ENCODE measurements around the gene CDC25C. TPM values are rescaled to one million over a fixed set of nuclear protein-coding genes. Genes with fewer than 3 reads are reported as not detected.

Gene CDC25C
- total and polyA plus RNA-seq, 9 of the 15 experiments (the other 6 are each of a cell fraction or from before 2014, with no cell fraction given): 19.1 to 63.7 (median 31.9) TPM

DNA sequence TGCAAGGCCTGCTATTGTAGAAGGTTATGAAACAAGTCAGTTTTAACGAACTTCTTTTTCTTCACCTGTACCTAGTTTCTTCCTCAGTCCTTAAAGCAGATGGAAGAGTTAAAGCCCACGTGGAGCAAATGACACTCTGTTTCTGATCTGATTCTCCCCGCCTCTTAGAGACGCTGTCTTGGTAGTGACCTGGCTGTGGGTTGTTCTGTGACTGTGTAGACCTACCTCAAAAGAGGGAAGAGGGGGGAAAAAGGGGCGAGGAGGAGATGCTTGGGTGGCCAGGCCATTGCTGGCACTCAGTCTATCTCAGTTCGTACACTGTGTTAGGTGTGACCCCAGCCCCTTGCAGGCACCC lies 57.8 kb downstream of the CDC25C start (continued):
- TF ChIP-seq, protein P1, sequence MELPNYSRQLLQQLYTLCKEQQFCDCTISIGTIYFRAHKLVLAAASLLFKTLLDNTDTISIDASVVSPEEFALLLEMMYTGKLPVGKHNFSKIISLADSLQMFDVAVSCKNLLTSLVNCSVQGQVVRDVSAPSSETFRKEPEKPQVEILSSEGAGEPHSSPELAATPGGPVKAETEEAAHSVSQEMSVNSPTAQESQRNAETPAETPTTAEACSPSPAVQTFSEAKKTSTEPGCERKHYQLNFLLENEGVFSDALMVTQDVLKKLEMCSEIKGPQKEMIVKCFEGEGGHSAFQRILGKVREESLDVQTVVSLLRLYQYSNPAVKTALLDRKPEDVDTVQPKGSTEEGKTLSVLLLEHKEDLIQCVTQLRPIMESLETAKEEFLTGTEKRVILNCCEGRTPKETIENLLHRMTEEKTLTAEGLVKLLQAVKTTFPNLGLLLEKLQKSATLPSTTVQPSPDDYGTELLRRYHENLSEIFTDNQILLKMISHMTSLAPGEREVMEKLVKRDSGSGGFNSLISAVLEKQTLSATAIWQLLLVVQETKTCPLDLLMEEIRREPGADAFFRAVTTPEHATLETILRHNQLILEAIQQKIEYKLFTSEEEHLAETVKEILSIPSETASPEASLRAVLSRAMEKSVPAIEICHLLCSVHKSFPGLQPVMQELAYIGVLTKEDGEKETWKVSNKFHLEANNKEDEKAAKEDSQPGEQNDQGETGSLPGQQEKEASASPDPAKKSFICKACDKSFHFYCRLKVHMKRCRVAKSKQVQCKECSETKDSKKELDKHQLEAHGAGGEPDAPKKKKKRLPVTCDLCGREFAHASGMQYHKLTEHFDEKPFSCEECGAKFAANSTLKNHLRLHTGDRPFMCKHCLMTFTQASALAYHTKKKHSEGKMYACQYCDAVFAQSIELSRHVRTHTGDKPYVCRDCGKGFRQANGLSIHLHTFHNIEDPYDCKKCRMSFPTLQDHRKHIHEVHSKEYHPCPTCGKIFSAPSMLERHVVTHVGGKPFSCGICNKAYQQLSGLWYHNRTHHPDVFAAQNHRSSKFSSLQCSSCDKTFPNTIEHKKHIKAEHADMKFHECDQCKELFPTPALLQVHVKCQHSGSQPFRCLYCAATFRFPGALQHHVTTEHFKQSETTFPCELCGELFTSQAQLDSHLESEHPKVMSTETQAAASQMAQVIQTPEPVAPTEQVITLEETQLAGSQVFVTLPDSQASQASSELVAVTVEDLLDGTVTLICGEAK (IDR thresholded peaks at IDR 0.05): no peak
- TF ChIP-seq, protein P1 (CRISPR knock-in tag; IDR thresholded peaks at IDR 0.05): no peak
- no peak for TF ChIP-seq RAD51 (IDR thresholded peaks at IDR 0.05; ENCODE audit: borderline replicate concordance, low read depth)
- TF ChIP-seq PHB (CRISPR knock-in tag; IDR thresholded peaks at IDR 0.05): no peak

Data from K562 (cell line).